Astrocyte (in vitro differentiated cells and primary cell): ENCODE measurements around the gene UCHL1. TPM values are rescaled to one million over a fixed set of nuclear protein-coding genes. Genes with fewer than 3 reads are reported as not detected.

ENCODE experiments used
- DNase-seq: peaks from one replicate; pipeline ENCODE4 v3.0.0-alpha.2; 2010; ENCODE audit warnings: low read depth
- FAIRE-seq: peaks from 2 replicates; lab custom pipeline; 2011; peaks lifted over from hg19 to GRCh38; lab: Jason Lieb, UNC
- H2AFZ ChIP-seq: 2 replicates; pipeline ENCODE4 v1.6.0; 2012; ENCODE audit warnings: low read depth, low read length, inconsistent platforms
- H3K27ac ChIP-seq: 2 replicates; pipeline ENCODE4 v1.5.1; 2011; ENCODE audit warnings: low read depth, low read length, inconsistent platforms
- H3K27me3 ChIP-seq: 2 replicates; pipeline ENCODE4 v1.6.0; 2011; ENCODE audit warnings: low read length, inconsistent platforms; ENCODE audit not compliant: insufficient read depth
- H3K36me3 ChIP-seq: 2 replicates; pipeline ENCODE4 v1.5.1; 2011; ENCODE audit warnings: low read length, inconsistent platforms; ENCODE audit not compliant: insufficient read depth
- H3K4me1 ChIP-seq: 2 replicates; pipeline ENCODE4 v1.5.1; 2011; ENCODE audit warnings: low read length, inconsistent platforms; ENCODE audit not compliant: insufficient read depth
- H3K4me2 ChIP-seq: 2 replicates; pipeline ENCODE4 v1.6.0; 2012; ENCODE audit warnings: low read length, inconsistent platforms
- H3K4me3 ChIP-seq: 2 replicates; pipeline ENCODE4 v1.5.1; 2011; ENCODE audit warnings: low read depth, mild to moderate bottlenecking, low read length, inconsistent platforms; ENCODE audit not compliant: insufficient read depth
- H3K79me2 ChIP-seq: 2 replicates; pipeline ENCODE4 v1.6.0; 2012; ENCODE audit warnings: mild to moderate bottlenecking, low read length, inconsistent platforms; ENCODE audit not compliant: insufficient read depth
- H3K9ac ChIP-seq: 2 replicates; pipeline ENCODE4 v1.6.0; 2012; ENCODE audit warnings: mild to moderate bottlenecking, low read length, inconsistent platforms
- H3K9me3 ChIP-seq: 2 replicates; pipeline ENCODE4 v1.5.1; 2012; ENCODE audit warnings: low read depth, mild to moderate bottlenecking, low read length, inconsistent platforms; ENCODE audit not compliant: insufficient read depth
- H4K20me1 ChIP-seq: 2 replicates; pipeline ENCODE4 v1.6.0; 2012; ENCODE audit warnings: low read length, inconsistent platforms; ENCODE audit not compliant: insufficient read depth
- H3K27ac Mint-ChIP-seq: one replicate; pipeline ENCODE4 v1.8.0; 2021; ENCODE audit warnings: mild to moderate bottlenecking, mixed read lengths; ENCODE audit not compliant: unreplicated experiment
- H3K27me3 Mint-ChIP-seq: one replicate; pipeline ENCODE4 v1.8.0; 2021; ENCODE audit warnings: low read depth, mixed read lengths; ENCODE audit not compliant: unreplicated experiment
- H3K36me3 Mint-ChIP-seq: one replicate; pipeline ENCODE4 v1.8.0; 2021; ENCODE audit warnings: low read depth, mixed read lengths; ENCODE audit not compliant: unreplicated experiment
- H3K4me1 Mint-ChIP-seq: one replicate; pipeline ENCODE4 v1.8.0; 2021; ENCODE audit warnings: low read depth, mixed read lengths; ENCODE audit not compliant: unreplicated experiment
- H3K4me3 Mint-ChIP-seq: one replicate; pipeline ENCODE4 v1.8.0; 2021; ENCODE audit warnings: mild to moderate bottlenecking, moderate library complexity, mixed read lengths; ENCODE audit not compliant: unreplicated experiment
- H3K9me3 Mint-ChIP-seq: one replicate; pipeline ENCODE4 v1.8.0; 2021; ENCODE audit warnings: mild to moderate bottlenecking, mixed read lengths; ENCODE audit not compliant: unreplicated experiment
- CTCF ChIP-seq: IDR thresholded peaks from 2 replicates; pipeline ENCODE4 v1.5.1; 2011; ENCODE audit warnings: low read depth, mild to moderate bottlenecking, inconsistent platforms, low read length, moderate library complexity; ENCODE audit not compliant: insufficient read depth
- EZH2 ChIP-seq: IDR thresholded peaks from 2 replicates; pipeline ENCODE4 v1.6.1; 2012; ENCODE audit warnings: mild to moderate bottlenecking, low read length, inconsistent platforms; ENCODE audit not compliant: insufficient read depth
- total RNA-seq: library from RNA; stranded (reverse); gene quantifications from 2 replicates; pipeline ENCODE4 v1.2.1, GENCODE V29; 2021

Gene UCHL1
- total RNA-seq, 1 donor from 2014 or later, result 1,154 TPM

DNA sequence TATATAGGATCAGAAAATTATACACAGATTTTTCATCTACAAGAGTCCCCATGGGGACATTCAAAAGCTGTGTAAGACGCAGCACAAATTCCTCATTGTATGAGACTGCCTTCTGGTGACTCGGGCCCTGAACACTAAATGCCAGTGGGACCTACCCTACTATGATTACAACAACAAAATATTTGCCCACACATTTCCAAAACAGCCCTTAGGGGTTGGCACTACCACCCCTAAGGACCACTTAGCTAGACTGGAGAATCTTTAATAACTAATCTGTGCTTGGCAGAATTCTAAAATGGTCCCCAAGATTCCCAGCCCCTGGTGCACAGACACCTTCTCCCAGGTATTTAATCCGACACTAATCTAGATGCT lies 29.1 kb downstream of the UCHL1 start:
- H3K36me3 Mint-ChIP-seq, result no peaks in the 10 kb centered on the region

DNA sequence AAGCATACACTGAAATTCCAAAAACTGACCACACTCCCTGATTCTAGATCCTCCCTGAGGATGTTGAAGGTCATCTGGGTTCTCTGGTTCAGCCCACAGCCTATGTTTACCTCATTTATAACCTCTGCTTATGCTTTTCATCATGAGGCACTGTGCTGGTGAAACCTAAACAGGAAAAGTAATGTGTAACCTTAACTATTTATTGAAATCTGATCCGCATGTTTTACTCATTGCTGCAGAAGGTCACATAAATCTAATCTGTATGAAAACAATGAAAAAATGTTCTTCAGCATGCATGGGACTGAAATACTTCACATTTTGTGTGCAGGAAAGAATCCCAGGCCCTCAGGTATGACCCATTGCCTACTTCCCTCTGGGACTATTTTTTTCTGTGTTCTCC lies 30.3 kb downstream of the UCHL1 start:
- Mint-ChIP-seq H3K4me3 (no peak overlapping the region), H3K27me3 (no peaks in the 10 kb centered on the region), H3K36me3 (no peaks in the 10 kb centered on the region), H3K27ac (no peak overlapping the region), H3K4me1 (peaks cover 2% of the 10 kb centered on the region), H3K9me3 (peaks cover 5% of the 10 kb centered on the region)
- FAIRE-seq (no peak), DNase-seq (no peak)
- Histone ChIP-seq H3K27ac (no peak overlapping the region), H4K20me1 (no peaks in the 10 kb centered on the region), H3K79me2 (no peaks in the 10 kb centered on the region), H3K36me3 (no peaks in the 10 kb centered on the region), H2AFZ (no peak overlapping the region), H3K4me3 (no peak overlapping the region), H3K4me1 (no peaks in the 10 kb centered on the region), H3K4me2 (no peak overlapping the region), H3K9me3 (peaks cover 4% of the 10 kb centered on the region), H3K9ac (no peak overlapping the region), H3K27me3 (no peaks in the 10 kb centered on the region)
- TF ChIP-seq CTCF, result no peak
- no peak for TF ChIP-seq EZH2

More for the DNA sequence above, 29.1 kb downstream of the UCHL1 start:
- H3K27me3 ChIP-seq, result no peaks in the 10 kb centered on the region
- no peaks in the 10 kb centered on the region for H3K36me3 ChIP-seq
- H3K4me1 ChIP-seq, result no peaks in the 10 kb centered on the region
- FAIRE-seq (no peak), DNase-seq (no peak)
- Mint-ChIP-seq H3K27me3 (no peaks in the 10 kb centered on the region), H3K9me3 (peaks cover 5% of the 10 kb centered on the region), H3K27ac (no peak overlapping the region), H3K4me3 (no peak overlapping the region), H3K4me1 (peaks cover 4% of the 10 kb centered on the region)
- no peak overlapping the region for H3K4me3 ChIP-seq
- H3K79me2 ChIP-seq, result no peaks in the 10 kb centered on the region
- H4K20me1 ChIP-seq, result no peaks in the 10 kb centered on the region
- H2AFZ ChIP-seq, result no peak overlapping the region
- H3K9ac ChIP-seq, result no peak overlapping the region
- TF ChIP-seq EZH2, result no peak
- TF ChIP-seq CTCF, result no peak
- peaks cover 4% of the 10 kb centered on the region for H3K9me3 ChIP-seq
- no peak overlapping the region for H3K27ac ChIP-seq
- H3K4me2 ChIP-seq, result no peak overlapping the region

DNA sequence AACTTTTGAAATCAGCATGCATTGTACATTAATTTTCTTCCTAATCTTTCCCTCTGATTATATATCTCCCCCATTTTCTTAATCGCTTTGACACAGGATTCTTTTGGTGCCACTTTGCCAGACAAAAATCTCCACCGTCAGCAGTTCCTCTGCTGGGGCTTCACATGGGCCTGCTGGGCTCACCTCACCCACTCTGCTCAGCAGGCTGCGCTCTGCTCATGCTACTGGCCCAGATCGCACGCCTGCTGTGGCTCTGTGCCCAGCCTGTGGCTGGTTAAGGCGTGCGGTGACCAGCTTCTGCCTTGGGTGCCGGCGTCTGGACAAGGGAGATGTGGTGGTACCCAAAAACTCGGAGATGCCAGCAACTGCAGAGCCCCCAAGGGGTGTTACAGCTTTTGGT lies 31.1 kb downstream of the UCHL1 start:
- Histone ChIP-seq H3K79me2 (no peaks in the 10 kb centered on the region), H3K9ac (no peak overlapping the region), H3K4me2 (no peak overlapping the region), H3K9me3 (peaks cover 4% of the 10 kb centered on the region), H4K20me1 (no peaks in the 10 kb centered on the region), H3K27ac (no peak overlapping the region), H3K4me1 (no peaks in the 10 kb centered on the region), H3K36me3 (no peaks in the 10 kb centered on the region), H3K27me3 (no peaks in the 10 kb centered on the region), H2AFZ (no peak overlapping the region), H3K4me3 (no peak overlapping the region)
- H3K27me3 Mint-ChIP-seq, result no peaks in the 10 kb centered on the region
- H3K36me3 Mint-ChIP-seq, result no peaks in the 10 kb centered on the region
- no peaks in the 10 kb centered on the region for H3K4me1 Mint-ChIP-seq
- no peak for FAIRE-seq
- no peak overlapping the region for H3K4me3 Mint-ChIP-seq
- peaks cover 5% of the 10 kb centered on the region for H3K9me3 Mint-ChIP-seq
- TF ChIP-seq CTCF, result no peak
- TF ChIP-seq EZH2, result no peak
- no peak overlapping the region for H3K27ac Mint-ChIP-seq
- DNase-seq, result no peak
